Measurements from ENCODE around the gene LAYN. TPM values are rescaled to one million over a fixed set of nuclear protein-coding genes. Genes with fewer than 3 reads are reported as not detected.

Gene LAYN
- total RNA-seq, 1 donor from 2014 or later = 34.7 TPM

- TF ChIP-seq CTCF (conservative IDR thresholded peaks at IDR 0.05; ENCODE audit: low read depth, low read length) = peak; percentile 24
- DNase-seq (ENCODE audit: low read depth) = no peak
- H3K4me3 ChIP-seq (ENCODE audit: low read depth, low read length) = no peak overlapping the region
These were observed 12.0 kb upstream of the LAYN start for GRCh38 chr11:111528557-111528956.

GRCh38 chr11:111530091-111530490 lies 10.4 kb upstream of the LAYN start:
- TF ChIP-seq CTCF (conservative IDR thresholded peaks at IDR 0.05; ENCODE audit: low read depth, low read length) = no peak
- no peak overlapping the region for H3K4me3 ChIP-seq (ENCODE audit: low read depth, low read length)
- no peak for DNase-seq (ENCODE audit: low read depth)

- H3K4me3 ChIP-seq (ENCODE audit: low read depth, low read length) = no peak overlapping the region
- DNase-seq (ENCODE audit: low read depth) = no peak
- no peak for TF ChIP-seq CTCF (conservative IDR thresholded peaks at IDR 0.05; ENCODE audit: low read depth, low read length)
These were observed 9.4 kb upstream of the LAYN start for GRCh38 chr11:111531136-111531535.

- TF ChIP-seq CTCF (conservative IDR thresholded peaks at IDR 0.05; ENCODE audit: low read depth, low read length) = no peak
- no peak overlapping the region for H3K4me3 ChIP-seq (ENCODE audit: low read depth, low read length)
- DNase-seq (ENCODE audit: low read depth) = peak; percentile 41
These were observed 8.7 kb upstream of the LAYN start for GRCh38 chr11:111531687-111532364.

- no peak overlapping the region for H3K4me3 ChIP-seq (ENCODE audit: low read depth, low read length)
- no peak for TF ChIP-seq CTCF (conservative IDR thresholded peaks at IDR 0.05; ENCODE audit: low read depth, low read length)
- no peak for DNase-seq (ENCODE audit: low read depth)
These were observed 8.2 kb upstream of the LAYN start for GRCh38 chr11:111532365-111532709.

- no peak for TF ChIP-seq CTCF (conservative IDR thresholded peaks at IDR 0.05; ENCODE audit: low read depth, low read length)
- no peak overlapping the region for H3K4me3 ChIP-seq (ENCODE audit: low read depth, low read length)
- no peak for DNase-seq (ENCODE audit: low read depth)
These were observed 5.2 kb upstream of the LAYN start for GRCh38 chr11:111535281-111535680.

- H3K4me3 ChIP-seq (ENCODE audit: low read depth, low read length) = no peak overlapping the region
- DNase-seq (ENCODE audit: low read depth) = no peak
- TF ChIP-seq CTCF (conservative IDR thresholded peaks at IDR 0.05; ENCODE audit: low read depth, low read length) = no peak
These were observed 3.1 kb upstream of the LAYN start for GRCh38 chr11:111537336-111537860.

Measured in epithelial cell of proximal tubule (primary cell).